OCI-LY1 (cell line): ENCODE results near the gene NCOR1.
"Not testable (repeated sequence)": the region's sequence is repeated elsewhere in the genome, so short reads cannot be mapped to it uniquely, and the experiment has no call there.

Experiments used
- H2AFZ ChIP-seq: fragments of 200-600 bp; sonication (generic), shearing (Covaris generic); 2 replicates; pipeline ENCODE4 v1.6.0; 2014; ENCODE audit warnings: antibody characterized with exemption, mild to moderate bottlenecking, low read length
- H3F3A ChIP-seq: fragments of 200-600 bp; sonication (generic), shearing (Covaris generic); 2 replicates; pipeline ENCODE4 v1.6.0; 2014; ENCODE audit warnings: mild to moderate bottlenecking, antibody characterized with exemption, low read length, moderate library complexity; ENCODE audit not compliant: insufficient read depth
- H3K27ac ChIP-seq: fragments of 200-600 bp; sonication (generic); 2 replicates; pipeline ENCODE4 v1.5.1; 2014; ENCODE audit warnings: low read length, mixed run types, mild to moderate bottlenecking, low read depth; ENCODE audit not compliant: poor library complexity, severe bottlenecking
- H3K27me3 ChIP-seq: fragments of 200-600 bp; sonication (generic); 2 replicates; pipeline ENCODE4 v1.6.0; 2014; ENCODE audit warnings: antibody characterized with exemption, mild to moderate bottlenecking, low read length, moderate library complexity; ENCODE audit not compliant: insufficient read depth
- H3K36me3 ChIP-seq: fragments of 200-600 bp; sonication (generic); 2 replicates; pipeline ENCODE4 v1.6.1; 2014; ENCODE audit warnings: mild to moderate bottlenecking, antibody characterized with exemption, low read length, moderate library complexity, mixed read lengths; ENCODE audit not compliant: insufficient read depth
- H3K4me1 ChIP-seq: fragments of 200-600 bp; sonication (generic); 2 replicates; pipeline ENCODE4 v1.5.1; 2014; ENCODE audit warnings: mild to moderate bottlenecking, low read length, moderate library complexity; ENCODE audit not compliant: insufficient read depth, severe bottlenecking
- H3K4me2 ChIP-seq: fragments of 200-600 bp; sonication (generic), shearing (Covaris generic); 2 replicates; pipeline ENCODE4 v1.6.1; 2014; ENCODE audit warnings: low read length
- H3K4me3 ChIP-seq: fragments of 200-600 bp; sonication (generic); 2 replicates; pipeline ENCODE4 v1.5.1; 2014; ENCODE audit warnings: low read length, low read depth, mild to moderate bottlenecking, mixed read lengths; ENCODE audit not compliant: poor library complexity, severe bottlenecking
- H3K79me2 ChIP-seq: fragments of 200-600 bp; shearing (Covaris generic); 2 replicates; pipeline ENCODE4 v1.6.1; 2016; ENCODE audit warnings: mixed run types, low read length, mixed read lengths; ENCODE audit not compliant: insufficient read depth
- H3K9ac ChIP-seq: fragments of 200-600 bp; sonication (generic), shearing (Covaris generic); 2 replicates; pipeline ENCODE4 v1.6.1; 2014; ENCODE audit warnings: mild to moderate bottlenecking, low read length, mixed read lengths
- H3K9me2 ChIP-seq: fragments of 200-600 bp; sonication (generic), shearing (Covaris generic); 2 replicates; pipeline ENCODE4 v1.6.1; 2014; ENCODE audit warnings: low read depth, mild to moderate bottlenecking, low read length, mixed read lengths
- H3K9me3 ChIP-seq: fragments of 200-600 bp; shearing (Covaris generic); 2 replicates; pipeline ENCODE4 v1.6.1; 2014; ENCODE audit warnings: low read length, mixed read lengths
- H4K20me1 ChIP-seq: fragments of 200-600 bp; sonication (generic), shearing (Covaris generic); 2 replicates; pipeline ENCODE4 v1.6.0; 2016; ENCODE audit warnings: mild to moderate bottlenecking, low read length; ENCODE audit not compliant: insufficient read depth
- EZH2 ChIP-seq: fragments of 200-600 bp; sonication (generic), shearing (Covaris generic); IDR thresholded peaks from 2 replicates; pipeline ENCODE4 v1.8.0; 2017; ENCODE audit warnings: borderline replicate concordance, mixed run types, mild to moderate bottlenecking, antibody characterized with exemption, low read length, moderate library complexity, mixed read lengths
- TF ChIP-seq, protein P1 (sequence below): fragments of 200-600 bp; sonication (generic), shearing (Covaris generic); IDR thresholded peaks from 2 replicates; pipeline ENCODE4 v1.5.1; 2017; ENCODE audit warnings: mild to moderate bottlenecking, antibody characterized with exemption, low read length, moderate library complexity, mixed read lengths

NCOR1 gene

DNA sequence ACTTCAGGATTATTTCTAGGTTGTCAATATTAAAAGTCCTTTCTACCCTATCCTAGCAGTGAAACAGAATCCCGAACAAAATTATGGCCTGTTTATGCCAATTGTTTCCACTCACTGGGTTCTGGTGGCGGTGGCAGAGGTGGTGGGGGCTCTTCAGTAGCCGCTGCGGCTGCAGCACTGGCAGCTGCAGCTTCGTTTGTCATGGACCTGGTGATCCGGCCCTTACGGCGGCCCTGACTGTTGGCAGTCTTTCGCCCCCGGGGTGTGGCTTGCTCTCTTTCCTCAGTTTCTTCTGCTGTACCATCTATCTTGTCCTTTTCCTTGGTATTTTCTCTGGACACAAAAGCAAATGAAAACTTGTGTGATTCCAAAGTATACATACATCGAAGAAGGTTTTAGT lies 94.4 kb downstream of the NCOR1 start:
- H4K20me1 ChIP-seq = no peaks in the 10 kb centered on the region
- no peak overlapping the region for H2AFZ ChIP-seq
- H3K9ac ChIP-seq = no peak overlapping the region
- H3K4me2 ChIP-seq = no peak overlapping the region
- H3K79me2 ChIP-seq = no peaks in the 10 kb centered on the region
- peaks cover 8% of the 10 kb centered on the region; the same call in 1 of the 2 replicates for H3K9me3 ChIP-seq
- H3K27me3 ChIP-seq = no peaks in the 10 kb centered on the region
- H3K9me2 ChIP-seq = no peaks in the 10 kb centered on the region
- H3F3A ChIP-seq = no peaks in the 10 kb centered on the region
- peaks cover 78% of the 10 kb centered on the region for H3K36me3 ChIP-seq
- H3K4me3 ChIP-seq = no peak overlapping the region
- no peak overlapping the region for H3K27ac ChIP-seq
- no peaks in the 10 kb centered on the region for H3K4me1 ChIP-seq
- TF ChIP-seq, protein P1, sequence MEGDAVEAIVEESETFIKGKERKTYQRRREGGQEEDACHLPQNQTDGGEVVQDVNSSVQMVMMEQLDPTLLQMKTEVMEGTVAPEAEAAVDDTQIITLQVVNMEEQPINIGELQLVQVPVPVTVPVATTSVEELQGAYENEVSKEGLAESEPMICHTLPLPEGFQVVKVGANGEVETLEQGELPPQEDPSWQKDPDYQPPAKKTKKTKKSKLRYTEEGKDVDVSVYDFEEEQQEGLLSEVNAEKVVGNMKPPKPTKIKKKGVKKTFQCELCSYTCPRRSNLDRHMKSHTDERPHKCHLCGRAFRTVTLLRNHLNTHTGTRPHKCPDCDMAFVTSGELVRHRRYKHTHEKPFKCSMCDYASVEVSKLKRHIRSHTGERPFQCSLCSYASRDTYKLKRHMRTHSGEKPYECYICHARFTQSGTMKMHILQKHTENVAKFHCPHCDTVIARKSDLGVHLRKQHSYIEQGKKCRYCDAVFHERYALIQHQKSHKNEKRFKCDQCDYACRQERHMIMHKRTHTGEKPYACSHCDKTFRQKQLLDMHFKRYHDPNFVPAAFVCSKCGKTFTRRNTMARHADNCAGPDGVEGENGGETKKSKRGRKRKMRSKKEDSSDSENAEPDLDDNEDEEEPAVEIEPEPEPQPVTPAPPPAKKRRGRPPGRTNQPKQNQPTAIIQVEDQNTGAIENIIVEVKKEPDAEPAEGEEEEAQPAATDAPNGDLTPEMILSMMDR = no peak
- TF ChIP-seq EZH2 = no peak

DNA sequence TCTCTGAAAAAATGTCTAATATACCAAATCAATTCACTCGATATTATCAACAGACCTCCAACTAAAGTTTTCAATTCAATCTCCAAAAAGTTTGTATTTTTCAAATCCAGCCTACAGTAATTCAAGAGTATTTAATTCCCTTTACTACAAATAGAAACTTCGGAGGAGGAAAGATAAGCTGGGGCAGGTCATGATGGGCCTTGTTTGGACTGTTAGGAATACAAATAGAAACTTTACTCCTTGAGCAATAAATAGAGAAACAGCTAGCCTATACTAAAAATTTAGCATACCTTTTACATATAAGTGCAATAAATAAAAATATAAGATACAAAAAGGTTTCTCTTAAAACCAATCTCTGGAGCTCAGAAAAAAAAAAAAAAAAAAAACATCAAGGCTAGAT lies 98.2 kb downstream of the NCOR1 start:
- H4K20me1 ChIP-seq = no peaks in the 10 kb centered on the region
- peaks cover 79% of the 10 kb centered on the region for H3K36me3 ChIP-seq
- no peaks in the 10 kb centered on the region for H3K27me3 ChIP-seq

DNA sequence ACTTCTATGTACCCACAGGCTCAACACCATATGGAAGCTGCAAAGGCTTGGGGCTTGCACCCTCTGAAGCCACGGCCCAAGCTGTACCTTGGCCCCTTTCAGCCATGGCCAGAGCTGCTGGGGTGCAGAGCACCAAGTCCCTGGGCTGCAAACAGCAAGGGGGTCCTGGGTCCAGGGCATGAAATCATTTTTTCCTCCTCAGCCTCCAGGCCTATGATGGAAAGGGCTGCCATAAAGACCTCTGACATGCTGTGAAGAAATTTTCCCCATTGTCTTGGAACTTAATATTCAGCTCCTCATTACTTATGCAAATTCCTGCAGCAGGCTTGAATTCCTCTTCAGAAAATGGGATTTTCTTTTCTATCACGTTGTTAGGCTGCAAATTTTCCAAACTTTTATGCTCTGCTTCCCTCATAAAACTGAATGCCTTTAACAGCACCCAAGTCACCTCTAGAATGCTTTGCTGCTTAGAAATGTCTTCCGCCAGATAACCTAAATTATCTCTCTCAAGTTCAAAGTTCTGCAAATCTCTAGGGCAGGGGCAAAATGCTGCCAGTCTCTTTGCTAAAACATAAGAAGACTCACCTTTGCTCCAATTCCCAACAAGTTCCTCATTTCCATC lies 100.1 kb downstream of the NCOR1 start:
- not testable (repeated sequence) for H3K9ac ChIP-seq, H3K9me3 ChIP-seq, H4K20me1 ChIP-seq, H3K27me3 ChIP-seq, H3F3A ChIP-seq, H2AFZ ChIP-seq, H3K27ac ChIP-seq, H3K4me3 ChIP-seq, H3K4me2 ChIP-seq, H3K4me1 ChIP-seq, H3K79me2 ChIP-seq, H3K9me2 ChIP-seq
- H3K36me3 ChIP-seq = peaks cover 62% of the 10 kb centered on the region

More for the DNA sequence above, 98.2 kb downstream of the NCOR1 start:
- no peak overlapping the region for H3K27ac ChIP-seq
- peaks cover 8% of the 10 kb centered on the region; the same call in 1 of the 2 replicates for H3K9me3 ChIP-seq
- no peak overlapping the region for H3K9ac ChIP-seq
- H3K4me3 ChIP-seq = no peak overlapping the region
- H2AFZ ChIP-seq = no peak overlapping the region
- no peak overlapping the region for H3K4me2 ChIP-seq
- no peaks in the 10 kb centered on the region for H3K9me2 ChIP-seq
- TF ChIP-seq EZH2 = no peak
- TF ChIP-seq, protein P1 = no peak
- no peaks in the 10 kb centered on the region for H3F3A ChIP-seq
- H3K4me1 ChIP-seq = no peaks in the 10 kb centered on the region
- no peaks in the 10 kb centered on the region for H3K79me2 ChIP-seq

GRCh38 chr17:16108871-16109270 lies 106.5 kb downstream of the NCOR1 start:
- Histone ChIP-seq H3K27me3 (no peaks in the 10 kb centered on the region), H2AFZ (no peak overlapping the region), H3K36me3 (peaks cover 33% of the 10 kb centered on the region), H3K27ac (no peak overlapping the region), H4K20me1 (no peaks in the 10 kb centered on the region), H3K9me2 (no peaks in the 10 kb centered on the region), H3K9ac (no peak overlapping the region), H3K4me2 (no peak overlapping the region), H3F3A (no peaks in the 10 kb centered on the region), H3K4me1 (no peaks in the 10 kb centered on the region), H3K4me3 (no peak overlapping the region), H3K79me2 (no peaks in the 10 kb centered on the region), H3K9me3 (no peaks in the 10 kb centered on the region)
- TF ChIP-seq, protein P1 = no peak
- TF ChIP-seq EZH2 = no peak
